K562 (cell line): ENCODE results near the gene RAD1. TPM values are rescaled to one million over a fixed set of nuclear protein-coding genes. Genes with fewer than 3 reads are reported as not detected.
A peak's percentile ranks its signal among the peaks of the same experiment; 100 is the strongest.

ENCODE experiments used
- ATAC-seq: fragments of 200-7000 bp; cut with Tn5 transposase; 3 replicates; pipeline ENCODE4 v1.9.1; 2020; ENCODE audit warnings: moderate library complexity
- BruUV-seq: library from RNA; stranded (reverse); fragments of 400-500 nt; replicated peaks from 2 replicates; lab custom pipeline; 2021; lab: Mats Ljungman, UMichigan
- CTCF ChIA-PET: fragments of 300-600 bp; formaldehyde crosslinking; extraction: SDS; loops from one replicate; lab custom pipeline; 2021; ENCODE audit warnings: low intra/inter-chr PET ratio; lab: Yijun Ruan, JAX
- POLR2A ChIA-PET: fragments of 300-600, 350-650 bp; sonication (Branson Sonifier 250); formaldehyde crosslinking; extraction: SDS; loops from one replicate; lab custom pipeline; 2021; ENCODE audit warnings: antibody characterized with exemption, inconsistent platforms; lab: Yijun Ruan, JAX
- DNase-seq, 4 experiments: peaks; one replicate each; pipeline versions ENCODE4 v3.0.0 to v3.0.0-alpha.2; 2011 to 2018; ENCODE audit warnings: low spot score in 3 of 4, mixed read lengths in 3 of 4; ENCODE audit errors: extremely low read depth in 1 of 4
- FAIRE-seq: peaks from 2 replicates; lab custom pipeline; 2011; peaks lifted over from hg19 to GRCh38; lab: Jason Lieb, UNC
- H2AFZ ChIP-seq: 2 replicates; pipeline ENCODE4 v1.6.0; 2011; ENCODE audit warnings: low read depth, low read length, control low read depth, inconsistent platforms
- H3K27ac ChIP-seq: fragments of 200-600 bp; 3 replicates; pipeline ENCODE4 v1.8.0; 2011; ENCODE audit warnings: low read depth, mild to moderate bottlenecking, control low read depth, inconsistent platforms, low read length, moderate library complexity, mixed read lengths; ENCODE audit errors: extremely low read depth
- H3K27me3 ChIP-seq, 2 experiments: fragments of 300-600 bp in 1 of 2; 2 replicates in 1 of 2; 3 replicates in 1 of 2; pipeline versions ENCODE4 v1.6.0 to v1.8.0; 2011; ENCODE audit warnings: inconsistent platforms in 2 of 2, low read length in 2 of 2, mild to moderate bottlenecking in 1 of 2, mixed read lengths in 1 of 2, moderate library complexity in 1 of 2; ENCODE audit not compliant: control insufficient read depth in 2 of 2, insufficient read depth in 2 of 2
- H3K36me3 ChIP-seq: fragments of 300-600 bp; 3 replicates; pipeline ENCODE4 v1.8.0; 2011; ENCODE audit warnings: mild to moderate bottlenecking, low read length, inconsistent platforms; ENCODE audit not compliant: control insufficient read depth, insufficient read depth
- H3K4me1 ChIP-seq, 2 experiments: fragments of 200-600 bp in 1 of 2; replicated peaks in 1 of 2; 2 replicates in 1 of 2; 3 replicates in 1 of 2; pipeline versions ENCODE4 v1.5.1 to v1.8.0; 2011; ENCODE audit warnings: inconsistent platforms in 2 of 2, low read length in 2 of 2, mild to moderate bottlenecking in 1 of 2, mixed read lengths in 1 of 2, moderate library complexity in 1 of 2; ENCODE audit not compliant: control insufficient read depth in 2 of 2, insufficient read depth in 2 of 2
- H3K4me2 ChIP-seq: 2 replicates; pipeline ENCODE4 v1.6.1; 2011; ENCODE audit warnings: low read length, control low read depth, inconsistent platforms, mixed read lengths; ENCODE audit not compliant: insufficient read depth
- H3K4me3 ChIP-seq: fragments of 200-600 bp; sonication (generic), shearing (Covaris generic); 2 replicates; pipeline ENCODE4 v1.5.1; 2016; ENCODE audit warnings: control low read depth, inconsistent platforms
- H3K79me2 ChIP-seq: fragments of 200-600 bp; 3 replicates; pipeline ENCODE4 v1.8.0; 2011; ENCODE audit warnings: low read length, inconsistent platforms; ENCODE audit not compliant: control insufficient read depth, insufficient read depth
- H3K9ac ChIP-seq, 2 experiments: 2 replicates each; pipeline versions ENCODE4 v1.6.0 to v1.6.1; 2011; ENCODE audit warnings: low read depth in 2 of 2, low read length in 2 of 2, control low read depth in 1 of 2, inconsistent platforms in 1 of 2, mild to moderate bottlenecking in 1 of 2, mixed read lengths in 1 of 2; ENCODE audit not compliant: insufficient read depth in 1 of 2
- H3K9me1 ChIP-seq: one replicate; pipeline ENCODE4 v1.6.0; 2011; ENCODE audit warnings: inconsistent platforms, mild to moderate bottlenecking, low read length, moderate library complexity; ENCODE audit not compliant: control insufficient read depth, insufficient read depth
- H3K9me3 ChIP-seq: replicated peaks from 2 replicates; pipeline ENCODE4 v1.5.1; 2011; ENCODE audit warnings: low read depth, low read length, inconsistent platforms; ENCODE audit not compliant: control insufficient read depth, insufficient read depth
- H4K20me1 ChIP-seq: replicated peaks from 2 replicates; pipeline ENCODE4 v1.6.1; 2011; ENCODE audit warnings: low read length, inconsistent platforms, mixed read lengths; ENCODE audit not compliant: control insufficient read depth, insufficient read depth
- BRD9 ChIP-seq: fragments of 450-650 bp; IDR thresholded peaks from 2 replicates; pipeline ENCODE4 v1.6.1; 2018; ENCODE audit warnings: low read depth; ENCODE audit not compliant: partially characterized antibody
- C11orf30 ChIP-seq: fragments of 450-650 bp; IDR thresholded peaks from 2 replicates; pipeline ENCODE4 v1.6.1; 2016; ENCODE audit warnings: low read depth, mild to moderate bottlenecking
- DNMT1 ChIP-seq: fragments of 450-650 bp; IDR thresholded peaks from 2 replicates; pipeline ENCODE4 v1.6.1; 2016; ENCODE audit warnings: antibody characterized with exemption, mild to moderate bottlenecking
- ETV5 ChIP-seq: sonication (generic); formaldehyde crosslinking; IDR thresholded peaks from 2 replicates; pipeline ENCODE4 v1.4.0; 2020; ENCODE audit warnings: low read depth, mild to moderate bottlenecking, missing genetic modification reagents
- GATAD2B ChIP-seq: fragments of 450-650 bp; IDR thresholded peaks from 2 replicates; pipeline ENCODE4 v1.6.1; 2017; ENCODE audit warnings: mild to moderate bottlenecking, borderline replicate concordance
- HDAC1 ChIP-seq, 2 experiments: fragments of 450-650 bp; IDR thresholded peaks; 2 replicates each; pipeline ENCODE4 v1.6.1; 2016 to 2017; ENCODE audit warnings: inconsistent platforms in 1 of 2, mild to moderate bottlenecking in 1 of 2, moderate library complexity in 1 of 2
- HDAC2 ChIP-seq: fragments of 450-650 bp; IDR thresholded peaks from 2 replicates; pipeline ENCODE4 v1.6.1; 2016; ENCODE audit warnings: mild to moderate bottlenecking
- HLTF ChIP-seq: fragments of 450-650 bp; IDR thresholded peaks from 2 replicates; pipeline ENCODE4 v1.6.1; 2016
- LEF1 ChIP-seq: fragments of 450-650 bp; IDR thresholded peaks from 2 replicates; pipeline ENCODE4 v1.6.1; 2016; ENCODE audit warnings: mild to moderate bottlenecking
- MAFF ChIP-seq: IDR thresholded peaks from 2 replicates; pipeline ENCODE4 v1.6.1; 2012; ENCODE audit warnings: low read length, improper control_type of control experiment
- MAFG ChIP-seq: fragments of 450-650 bp; conservative IDR thresholded peaks from 2 replicates; pipeline ENCODE4 v1.6.1; 2016; ENCODE audit warnings: missing genetic modification characterization, missing compliant biosample characterization
- NFE2 ChIP-seq: IDR thresholded peaks from 2 replicates; pipeline ENCODE4 v1.6.1; 2014; ENCODE audit warnings: antibody characterized with exemption, low read depth
- NFE2L1 ChIP-seq: fragments of 450-650 bp; IDR thresholded peaks from 2 replicates; pipeline ENCODE4 v1.6.1; 2016; ENCODE audit warnings: missing genetic modification characterization, low read depth, mild to moderate bottlenecking, missing compliant biosample characterization, moderate library complexity, borderline replicate concordance
- SMARCA4 ChIP-seq: fragments of 450-650 bp; IDR thresholded peaks from 2 replicates; pipeline ENCODE4 v1.6.1; 2016
- ZC3H8 ChIP-seq: fragments of 450-650 bp; IDR thresholded peaks from 2 replicates; pipeline ENCODE4 v1.6.1; 2017
- ZNF232 ChIP-seq: sonication (generic); formaldehyde crosslinking; IDR thresholded peaks from 2 replicates; pipeline ENCODE4 v1.8.0; 2022; ENCODE audit warnings: mild to moderate bottlenecking, missing genetic modification reagents
- ZNF316 ChIP-seq: fragments of 450-650 bp; IDR thresholded peaks from 2 replicates; pipeline ENCODE4 v1.6.1; 2016
- ZNF324 ChIP-seq: fragments of 250-450 bp; sonication (Bioruptor Pico); IDR thresholded peaks from 2 replicates; pipeline ENCODE4 v1.4.0; 2020; ENCODE audit warnings: mild to moderate bottlenecking
- ZNF644 ChIP-seq: fragments of 200-800 bp; sonication (Bioruptor generic); IDR thresholded peaks from 2 replicates; pipeline ENCODE4 v1.6.1; 2016; ENCODE audit warnings: low read depth, missing genetic modification characterization, missing compliant biosample characterization
- ZSCAN32 ChIP-seq: fragments of 450-650 bp; formaldehyde crosslinking; IDR thresholded peaks from 2 replicates; pipeline ENCODE4 v1.4.0; 2020; ENCODE audit warnings: mild to moderate bottlenecking, moderate library complexity
- WGBS: fragments of 100-300 bp; shearing (Covaris generic); methylation state at CpG from one replicate; pipeline ENCODE4 v1.1.6; 2016; ENCODE audit warnings: low coverage, mixed read lengths; ENCODE audit not compliant: insufficient coverage; ENCODE audit errors: missing lambda C conversion rate; 5-methylcytosine and 5-hydroxymethylcytosine counted together
- in situ Hi-C: fragments of 300-500 bp; cut with MboI; formaldehyde crosslinking; loops from 4 replicates; pipeline ENCODE4 v1.15.0; 2018; ENCODE audit warnings: inconsistent platforms, mixed read lengths
- intact Hi-C: fragments of 100-400 bp; cut with micrococcal nuclease; formaldehyde crosslinking; loops from 2 replicates; pipeline ENCODE4 v1.14.2; 2022
- polyA plus RNA-seq, 8 experiments: library from polyadenylated mRNA; depleted of rRNA in 4 of 8; stranded (reverse) in 5 of 8; unstranded in 3 of 8; fragments of >200 nt; fragmentation: Nextera tagmentation in 2 of 8; fragmentation: Illumina TruSeq in 1 of 8; extraction: Ambion mirVana in 2 of 8; extraction: Trizol in 1 of 8; gene quantifications; 2 replicates each; pipeline versions ENCODE4 v1.2.1 to v1.2.3, GENCODE V29; 2011 to 2014; ENCODE audit warnings: inconsistent platforms in 1 of 8, missing spikeins in 1 of 8
- total RNA-seq, 7 experiments: library from RNA; depleted of rRNA in 6 of 7; stranded (reverse); fragments of >200 nt in 6 of 7; fragmentation: Illumina TruSeq in 2 of 7; extraction: Trizol in 2 of 7; gene quantifications; 2 replicates each; pipeline versions ENCODE4 v1.2.1 to v1.2.3, GENCODE V29; 2011 to 2021; ENCODE audit warnings: low replicate concordance in 1 of 7
- TF ChIP-seq, protein P1 (sequence below): fragments of 450-650 bp; IDR thresholded peaks from 2 replicates; pipeline ENCODE4 v1.6.1; 2016; ENCODE audit warnings: antibody characterized with exemption
- TF ChIP-seq, protein P2 (sequence below): fragments of 450-650 bp; IDR thresholded peaks from 2 replicates; pipeline ENCODE4 v1.7.1; 2018; ENCODE audit warnings: mild to moderate bottlenecking, low read depth; ENCODE audit not compliant: partially characterized antibody

The RAD1 gene
- total and polyA plus RNA-seq, 9 of the 15 experiments (the other 6 are each of a cell fraction or from before 2014, with no cell fraction given) = 44.5 to 148 (median 60.8) TPM

DNA sequence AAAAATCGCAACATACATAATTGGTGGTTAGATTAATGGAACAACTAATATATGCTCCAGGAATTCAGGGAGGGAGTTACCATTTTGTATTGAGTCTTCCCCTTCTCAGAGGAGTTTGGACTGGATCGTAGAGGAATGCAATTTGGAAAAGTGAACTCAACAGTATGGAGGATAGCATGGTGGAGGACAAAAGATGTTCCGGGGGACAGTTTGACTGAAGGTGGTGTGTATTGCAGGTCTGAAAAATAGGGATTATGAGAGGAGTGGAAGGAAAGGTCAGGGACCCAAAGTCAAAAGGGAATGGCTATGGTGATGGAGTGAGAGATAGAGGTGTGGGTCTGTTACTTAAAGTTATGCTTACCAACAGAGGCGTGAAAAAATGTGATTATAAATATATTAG, 15.6 kb upstream of the RAD1 start (continued):
- TF ChIP-seq, protein P1, sequence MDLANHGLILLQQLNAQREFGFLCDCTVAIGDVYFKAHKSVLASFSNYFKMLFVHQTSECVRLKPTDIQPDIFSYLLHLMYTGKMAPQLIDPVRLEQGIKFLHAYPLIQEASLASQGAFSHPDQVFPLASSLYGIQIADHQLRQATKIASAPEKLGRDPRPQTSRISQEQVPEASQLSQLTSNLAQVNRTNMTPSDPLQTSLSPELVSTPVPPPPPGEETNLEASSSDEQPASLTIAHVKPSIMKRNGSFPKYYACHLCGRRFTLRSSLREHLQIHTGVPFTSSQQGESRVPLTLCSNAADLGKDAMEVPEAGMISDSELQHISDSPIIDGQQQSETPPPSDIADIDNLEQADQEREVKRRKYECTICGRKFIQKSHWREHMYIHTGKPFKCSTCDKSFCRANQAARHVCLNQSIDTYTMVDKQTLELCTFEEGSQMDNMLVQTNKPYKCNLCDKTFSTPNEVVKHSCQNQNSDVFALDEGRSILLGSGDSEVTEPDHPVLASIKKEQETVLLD = peak; percentile 12; the same call in 1 of the 2 replicates
- TF ChIP-seq ZNF232 (no peak), HLTF (0 out of 2 replicates have a peak, but pooled peaks have one; percentile 61), LEF1 (no peak), ZC3H8 (peak; percentile 68; the same call in 1 of the 2 replicates)

DNA sequence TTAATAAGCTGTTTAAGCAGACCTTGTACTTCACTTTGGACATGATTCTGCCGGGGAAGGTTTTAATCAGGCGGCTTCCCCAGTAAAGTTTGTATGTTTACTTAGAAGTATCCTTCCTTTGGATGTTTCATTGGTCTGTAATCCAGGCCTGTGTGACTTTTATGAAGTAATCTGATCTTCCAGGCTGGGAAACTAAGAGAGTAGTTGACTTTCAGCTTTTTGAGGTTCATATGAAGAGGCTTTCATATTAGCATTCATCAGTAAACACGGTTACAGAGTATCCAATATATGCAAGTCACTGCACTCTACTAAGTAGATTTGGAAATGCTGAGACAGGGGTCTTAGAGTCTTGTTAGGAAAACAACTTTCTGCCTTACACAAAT, 15.1 kb upstream of the RAD1 start:
- H4K20me1 ChIP-seq = no peaks in the 10 kb centered on the region
- H3K4me1 ChIP-seq = peaks cover 9 to 18% of the 10 kb centered on the region in 2 experiments; a peak in 4 of 5 replicates
- peak overlapping the region; percentile 94 for H3K4me2 ChIP-seq
- in situ Hi-C loops (no loop called here), intact Hi-C loops (no loop called here)
- ATAC-seq (no peak), FAIRE-seq (no peak), DNase-seq (no peak)
- ChIA-PET CTCF (no interaction called here), POLR2A (interaction anchor here (0.6 to 3.7 kb wide), 6 partner anchors 9 to 335 kb away, joined by 3 to 67 read pairs (median 4); partner anchors contain the start of genes BRIX1 and RAD1)
- H3K9me3 ChIP-seq = no peaks in the 10 kb centered on the region
- peak overlapping the region; percentile 82; the same call in 1 of the 2 replicates for H2AFZ ChIP-seq
- 1% methylated on average over 3 of the region's 3 CpGs for WGBS
- peak overlapping the region; percentile 84 for H3K4me3 ChIP-seq
- H3K9me1 ChIP-seq = no peaks in the 10 kb centered on the region
- H3K27ac ChIP-seq = peak overlapping the region; percentile 85
- H3K27me3 ChIP-seq = no peaks in the 10 kb centered on the region
- H3K9ac ChIP-seq = peak overlapping the region; percentile 76 to 97
- BruUV-seq = no TSS peak
- H3K36me3 ChIP-seq = peaks cover 62% of the 10 kb centered on the region
- peaks cover 75% of the 10 kb centered on the region for H3K79me2 ChIP-seq
- peak; percentile 75 for TF ChIP-seq NFE2
- TF ChIP-seq HDAC2 = 0 out of 2 replicates have a peak, but pooled peaks have one; percentile 22
- TF ChIP-seq ZNF644 (tag) = 0 out of 2 replicates have a peak, but pooled peaks have one; percentile 33
- TF ChIP-seq NFE2L1 = peak; percentile 76
- TF ChIP-seq C11orf30 = peak; percentile 87
- peak; percentile 41; the same call in 1 of the 2 replicates for TF ChIP-seq MAFF
- peak; percentile 11 for TF ChIP-seq BRD9
- no peak for TF ChIP-seq HDAC1 (IDR thresholded peaks at IDR 0.05)
- TF ChIP-seq ZNF316 = peak; percentile 91
- no peak for TF ChIP-seq ZNF324 (CRISPR knock-in tag)
- TF ChIP-seq ZSCAN32 = no peak
- TF ChIP-seq DNMT1 = no peak
- TF ChIP-seq ETV5 (CRISPR knock-in tag) = no peak
- TF ChIP-seq, protein P2, sequence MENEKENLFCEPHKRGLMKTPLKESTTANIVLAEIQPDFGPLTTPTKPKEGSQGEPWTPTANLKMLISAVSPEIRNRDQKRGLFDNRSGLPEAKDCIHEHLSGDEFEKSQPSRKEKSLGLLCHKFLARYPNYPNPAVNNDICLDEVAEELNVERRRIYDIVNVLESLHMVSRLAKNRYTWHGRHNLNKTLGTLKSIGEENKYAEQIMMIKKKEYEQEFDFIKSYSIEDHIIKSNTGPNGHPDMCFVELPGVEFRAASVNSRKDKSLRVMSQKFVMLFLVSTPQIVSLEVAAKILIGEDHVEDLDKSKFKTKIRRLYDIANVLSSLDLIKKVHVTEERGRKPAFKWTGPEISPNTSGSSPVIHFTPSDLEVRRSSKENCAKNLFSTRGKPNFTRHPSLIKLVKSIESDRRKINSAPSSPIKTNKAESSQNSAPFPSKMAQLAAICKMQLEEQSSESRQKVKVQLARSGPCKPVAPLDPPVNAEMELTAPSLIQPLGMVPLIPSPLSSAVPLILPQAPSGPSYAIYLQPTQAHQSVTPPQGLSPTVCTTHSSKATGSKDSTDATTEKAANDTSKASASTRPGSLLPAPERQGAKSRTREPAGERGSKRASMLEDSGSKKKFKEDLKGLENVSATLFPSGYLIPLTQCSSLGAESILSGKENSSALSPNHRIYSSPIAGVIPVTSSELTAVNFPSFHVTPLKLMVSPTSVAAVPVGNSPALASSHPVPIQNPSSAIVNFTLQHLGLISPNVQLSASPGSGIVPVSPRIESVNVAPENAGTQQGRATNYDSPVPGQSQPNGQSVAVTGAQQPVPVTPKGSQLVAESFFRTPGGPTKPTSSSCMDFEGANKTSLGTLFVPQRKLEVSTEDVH = peak; percentile 12
- peak; percentile 25; the same call in 1 of the 2 replicates for TF ChIP-seq SMARCA4
- peak; percentile 92 for TF ChIP-seq MAFG
- TF ChIP-seq GATAD2B = peak; percentile 27; the same call in 1 of the 2 replicates
